ENCODE results near the gene AMBP. TPM values are rescaled to one million over a fixed set of nuclear protein-coding genes. Genes with fewer than 3 reads are reported as not detected.

AMBP gene
- total RNA-seq, 1 experiment from 2014 or later, result 0.22 TPM

DNA sequence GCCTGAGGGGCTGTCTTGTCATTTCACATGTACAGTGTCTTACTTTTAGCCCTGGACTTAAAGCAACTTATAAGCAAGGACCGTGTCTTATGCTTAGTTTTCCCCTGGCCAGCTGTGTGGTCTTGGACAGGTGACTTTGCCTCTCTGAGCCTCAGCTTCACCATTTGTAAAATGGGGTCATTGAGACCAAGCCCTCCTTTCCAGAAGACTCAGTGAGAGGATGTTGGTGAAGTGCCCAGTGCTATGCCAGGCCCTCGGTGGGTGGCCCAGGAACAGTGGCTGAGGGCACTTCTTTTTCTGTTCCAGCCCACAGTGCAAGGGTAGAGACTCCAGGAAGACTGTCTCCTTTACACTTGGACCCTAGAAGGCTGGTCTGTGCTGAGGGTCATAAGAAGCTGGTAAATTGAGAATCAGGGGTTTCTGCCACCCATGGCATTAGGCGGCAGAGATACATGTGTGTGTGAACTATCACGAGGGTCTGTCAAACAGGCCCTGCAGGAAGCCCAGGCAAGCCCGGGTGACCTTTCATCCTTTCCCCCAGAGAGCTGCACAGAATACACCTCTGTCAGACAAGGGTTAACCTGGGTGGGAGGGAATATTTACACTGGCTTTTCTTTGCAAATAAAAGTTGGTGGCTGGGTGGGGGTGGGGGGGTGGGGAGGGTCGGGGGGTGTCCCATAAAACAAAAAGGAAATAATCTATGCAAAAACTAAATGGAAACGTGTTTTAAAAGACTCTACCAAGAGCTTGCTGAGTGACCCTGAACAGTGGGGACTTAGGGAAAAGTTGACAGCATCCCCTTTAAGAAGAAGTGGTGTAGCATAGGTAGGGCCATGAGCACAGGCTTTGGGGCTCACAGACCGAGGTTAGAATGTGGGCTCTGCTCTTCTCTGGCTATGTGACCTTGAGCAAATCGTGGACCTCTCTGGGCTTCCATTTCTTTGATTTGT is 41.4 kb upstream of the AMBP start:
- POLR2A ChIA-PET (ENCODE audit: unreplicated experiment), result no interaction called here

DNA sequence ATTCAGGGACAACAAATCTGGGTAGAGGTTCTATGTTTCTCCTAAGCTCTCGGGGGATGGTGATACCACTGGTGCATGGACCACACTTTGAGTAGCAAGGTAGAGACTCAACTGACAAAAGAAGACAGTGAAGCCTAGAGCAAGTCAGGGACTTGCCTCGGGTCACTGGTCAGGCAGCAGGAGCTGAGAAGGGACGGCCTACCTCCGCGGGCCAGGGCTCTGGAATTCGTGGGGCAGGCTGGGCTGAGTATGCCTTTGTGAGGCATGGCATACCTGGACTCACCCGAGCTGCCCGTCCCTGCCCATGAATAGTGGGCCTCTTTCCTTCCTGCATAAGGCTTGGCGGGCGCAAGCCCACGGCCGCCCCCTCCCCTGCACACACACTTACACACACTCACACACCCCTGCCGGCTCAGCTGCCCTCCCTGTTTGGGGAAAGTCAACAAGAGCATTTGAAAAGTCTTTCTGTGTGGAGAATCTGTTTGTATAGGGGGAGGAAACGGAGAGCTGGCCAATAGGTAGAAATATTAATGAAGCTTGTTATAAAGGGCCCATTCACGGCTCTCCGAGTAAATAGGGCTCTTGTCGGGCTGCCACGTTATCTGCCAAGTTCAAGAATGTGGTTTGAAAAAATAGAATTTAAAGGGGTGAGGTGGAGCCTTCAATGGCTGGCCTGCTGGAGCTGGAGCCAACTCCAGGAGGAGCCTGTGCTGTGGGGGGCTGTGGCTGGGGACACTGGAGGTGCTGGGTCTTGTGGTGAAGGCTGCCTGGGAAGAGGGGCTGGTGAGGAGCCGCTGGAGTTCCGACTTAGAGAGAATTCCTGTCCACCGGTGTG is 40.1 kb upstream of the AMBP start:
- ATAC-seq (peak; percentile 69), DNase-seq (peak; percentile 9)
- H3K79me2 ChIP-seq (ENCODE audit: low read length), result no peaks in the 10 kb centered on the region
- no peaks in the 10 kb centered on the region for H3K9me2 ChIP-seq (replicated peaks; ENCODE audit: low read length)
- no peaks in the 10 kb centered on the region for H3K36me3 ChIP-seq (ENCODE audit: low read depth, low read length)
- peaks cover 3% of the 10 kb centered on the region; the same call in 1 of the 2 replicates for H3K4me1 ChIP-seq (ENCODE audit: insufficient read depth, low read length)
- 0 out of 2 replicates have a peak overlapping the region, but pooled peaks have one; percentile 18 for H2AFZ ChIP-seq (ENCODE audit: low read length)
- H3K4me2 ChIP-seq (ENCODE audit: low read length), result 0 out of 2 replicates have a peak overlapping the region, but pooled peaks have one; percentile 22
- TF ChIP-seq, protein P1, sequence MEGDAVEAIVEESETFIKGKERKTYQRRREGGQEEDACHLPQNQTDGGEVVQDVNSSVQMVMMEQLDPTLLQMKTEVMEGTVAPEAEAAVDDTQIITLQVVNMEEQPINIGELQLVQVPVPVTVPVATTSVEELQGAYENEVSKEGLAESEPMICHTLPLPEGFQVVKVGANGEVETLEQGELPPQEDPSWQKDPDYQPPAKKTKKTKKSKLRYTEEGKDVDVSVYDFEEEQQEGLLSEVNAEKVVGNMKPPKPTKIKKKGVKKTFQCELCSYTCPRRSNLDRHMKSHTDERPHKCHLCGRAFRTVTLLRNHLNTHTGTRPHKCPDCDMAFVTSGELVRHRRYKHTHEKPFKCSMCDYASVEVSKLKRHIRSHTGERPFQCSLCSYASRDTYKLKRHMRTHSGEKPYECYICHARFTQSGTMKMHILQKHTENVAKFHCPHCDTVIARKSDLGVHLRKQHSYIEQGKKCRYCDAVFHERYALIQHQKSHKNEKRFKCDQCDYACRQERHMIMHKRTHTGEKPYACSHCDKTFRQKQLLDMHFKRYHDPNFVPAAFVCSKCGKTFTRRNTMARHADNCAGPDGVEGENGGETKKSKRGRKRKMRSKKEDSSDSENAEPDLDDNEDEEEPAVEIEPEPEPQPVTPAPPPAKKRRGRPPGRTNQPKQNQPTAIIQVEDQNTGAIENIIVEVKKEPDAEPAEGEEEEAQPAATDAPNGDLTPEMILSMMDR (conservative IDR thresholded peaks at IDR 0.05; ENCODE audit: low read depth, low read length), result no peak
- TF ChIP-seq EZH2phosphoT487 (IDR thresholded peaks at IDR 0.05; ENCODE audit: borderline replicate concordance, low read length), result no peak
- TF ChIP-seq EZH2 (IDR thresholded peaks at IDR 0.05; ENCODE audit: low read length, unreplicated experiment), result no peak
- H3K27me3 ChIP-seq (ENCODE audit: low read length), result no peaks in the 10 kb centered on the region
- H3K9me3 ChIP-seq (ENCODE audit: low read length), result no peaks in the 10 kb centered on the region
- intact Hi-C loops (cut with micrococcal nuclease), result no loop called here
- no TSS peak for BruUV-seq (replicated peaks)
- H3K27ac ChIP-seq (ENCODE audit: low read length), result no peak overlapping the region
- ChIA-PET CTCF (no interaction called here), POLR2A (ENCODE audit: unreplicated experiment) (interaction anchor here (0.6 kb wide), 1 partner anchor 421 kb away, joined by 4 read pairs; no protein-coding TSS in a partner anchor)
- H3K4me3 ChIP-seq (ENCODE audit: low read length), result no peak overlapping the region
- no peak overlapping the region for H3K9ac ChIP-seq (ENCODE audit: low read length)
- no peaks in the 10 kb centered on the region for H4K20me1 ChIP-seq (ENCODE audit: low read length)
- no peaks in the 10 kb centered on the region for H3F3A ChIP-seq (ENCODE audit: low read length, unreplicated experiment)

More for the DNA sequence above, 41.4 kb upstream of the AMBP start:
- Histone ChIP-seq H3K27ac (ENCODE audit: low read length) (no peak overlapping the region), H3K4me3 (ENCODE audit: low read length) (no peak overlapping the region), H3K36me3 (ENCODE audit: low read depth, low read length) (no peaks in the 10 kb centered on the region), H3K4me2 (ENCODE audit: low read length) (no peak overlapping the region), H3K79me2 (ENCODE audit: low read length) (no peaks in the 10 kb centered on the region), H4K20me1 (ENCODE audit: low read length) (no peaks in the 10 kb centered on the region), H3F3A (ENCODE audit: low read length, unreplicated experiment) (no peaks in the 10 kb centered on the region), H3K9ac (ENCODE audit: low read length) (no peak overlapping the region), H3K9me2 (replicated peaks; ENCODE audit: low read length) (no peaks in the 10 kb centered on the region), H3K27me3 (ENCODE audit: low read length) (no peaks in the 10 kb centered on the region), H3K9me3 (ENCODE audit: low read length) (no peaks in the 10 kb centered on the region), H2AFZ (ENCODE audit: low read length) (no peak overlapping the region), H3K4me1 (ENCODE audit: insufficient read depth, low read length) (peaks cover 3% of the 10 kb centered on the region; the same call in 1 of the 2 replicates)
- BruUV-seq (replicated peaks), result no TSS peak
- intact Hi-C loops (cut with micrococcal nuclease), result no loop called here
- no peak for TF ChIP-seq EZH2phosphoT487 (IDR thresholded peaks at IDR 0.05; ENCODE audit: borderline replicate concordance, low read length)
- TF ChIP-seq, protein P1 (conservative IDR thresholded peaks at IDR 0.05; ENCODE audit: low read depth, low read length), result no peak
- TF ChIP-seq EZH2 (IDR thresholded peaks at IDR 0.05; ENCODE audit: low read length, unreplicated experiment), result no peak
- ATAC-seq (no peak), DNase-seq (no peak)
- CTCF ChIA-PET, result no interaction called here

Measured in PC-3 (cell line).